Measurements from ENCODE around the gene TICRR.

Gene TICRR

GRCh38 chr15:89613031-89613430 is 37.8 kb downstream of the TICRR start:
- TF ChIP-seq CTCF (IDR thresholded peaks at IDR 0.05): no peak

- TF ChIP-seq CTCF (IDR thresholded peaks at IDR 0.05): no peak
Observed at GRCh38 chr15:89614164-89614563, 38.9 kb downstream of the TICRR start.

DNA sequence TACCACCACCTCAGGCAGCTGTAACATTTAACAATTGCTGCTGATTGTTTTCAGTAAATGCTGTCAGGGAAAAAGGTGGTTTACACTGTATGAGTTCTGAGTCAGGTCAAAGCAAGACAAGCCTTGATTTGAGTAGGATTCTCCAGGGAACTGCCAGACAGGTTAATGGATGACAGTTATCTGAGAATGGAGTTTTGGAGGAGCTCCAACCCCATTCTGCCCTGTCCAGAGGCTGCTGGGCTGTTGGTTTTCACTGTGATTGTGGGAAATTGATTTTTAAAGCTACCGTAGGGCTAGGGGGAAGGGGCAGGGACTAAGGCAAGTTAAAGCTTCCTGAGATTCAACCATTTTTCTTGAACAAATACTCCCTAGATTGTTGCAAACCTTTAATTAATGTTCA is 39.9 kb downstream of the TICRR start:
- no peak for TF ChIP-seq CTCF (IDR thresholded peaks at IDR 0.05)

GRCh38 chr15:89616228-89616627 is 41.0 kb downstream of the TICRR start:
- no peak for TF ChIP-seq CTCF (IDR thresholded peaks at IDR 0.05)

- TF ChIP-seq CTCF (IDR thresholded peaks at IDR 0.05): no peak
Observed at GRCh38 chr15:89621547-89621946, 46.3 kb downstream of the TICRR start.

DNA sequence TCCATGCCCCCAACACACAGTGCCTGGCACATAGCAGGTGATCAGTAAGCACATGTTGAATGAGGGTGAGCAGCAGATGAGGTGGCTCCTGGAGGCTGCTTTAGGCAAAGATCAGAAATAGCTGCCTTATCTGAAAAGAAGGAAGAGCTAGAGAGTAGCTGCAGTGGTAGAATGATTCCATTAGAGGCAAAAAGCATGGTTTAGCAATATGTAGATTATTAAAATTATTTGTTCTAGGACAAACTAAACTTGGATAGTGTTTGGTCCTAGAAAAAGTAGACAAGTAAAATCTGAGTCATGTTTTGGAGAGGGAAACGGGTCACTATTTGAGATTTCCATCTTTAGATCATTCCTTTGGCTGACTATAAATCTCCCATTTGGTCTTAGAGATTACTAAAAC is 47.9 kb downstream of the TICRR start:
- TF ChIP-seq CTCF (IDR thresholded peaks at IDR 0.05): no peak

DNA sequence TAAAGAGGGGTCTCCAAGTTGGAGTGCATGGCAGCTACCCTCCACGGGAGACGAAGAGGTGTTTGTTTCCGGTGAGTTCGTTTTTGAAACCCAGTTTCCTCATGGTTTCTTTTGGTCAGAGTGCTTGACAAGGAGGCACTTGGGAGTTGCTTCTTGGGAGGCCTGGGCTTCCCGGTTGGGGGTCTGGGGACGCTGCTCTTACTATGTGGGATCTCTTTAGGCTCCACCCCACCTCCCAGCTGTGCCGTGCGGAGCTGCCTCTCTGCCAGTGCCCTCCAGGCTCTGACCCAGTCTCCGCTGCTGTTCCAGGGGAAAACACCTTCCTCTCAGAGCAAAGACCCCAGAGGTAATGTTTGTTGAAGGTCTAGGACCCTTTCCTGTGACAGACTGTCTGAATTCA is 50.4 kb downstream of the TICRR start:
- TF ChIP-seq CTCF (IDR thresholded peaks at IDR 0.05): no peak

GRCh38 chr15:89627256-89627970 is 52.1 kb downstream of the TICRR start:
- no peak for TF ChIP-seq CTCF (IDR thresholded peaks at IDR 0.05)

Data from LNCAP (cell line).